SH-SY5Y (cell line): ENCODE measurements around the gene RBCK1.

Experiments used
- GATA2 ChIP-seq: IDR thresholded peaks from 2 replicates; pipeline ENCODE4 v1.6.1; 2011; ENCODE audit warnings: mild to moderate bottlenecking, low read depth, low read length
- GATA3 ChIP-seq: IDR thresholded peaks from 2 replicates; pipeline ENCODE4 v1.6.1; 2011; ENCODE audit warnings: low read depth, mild to moderate bottlenecking, low read length, moderate library complexity

DNA sequence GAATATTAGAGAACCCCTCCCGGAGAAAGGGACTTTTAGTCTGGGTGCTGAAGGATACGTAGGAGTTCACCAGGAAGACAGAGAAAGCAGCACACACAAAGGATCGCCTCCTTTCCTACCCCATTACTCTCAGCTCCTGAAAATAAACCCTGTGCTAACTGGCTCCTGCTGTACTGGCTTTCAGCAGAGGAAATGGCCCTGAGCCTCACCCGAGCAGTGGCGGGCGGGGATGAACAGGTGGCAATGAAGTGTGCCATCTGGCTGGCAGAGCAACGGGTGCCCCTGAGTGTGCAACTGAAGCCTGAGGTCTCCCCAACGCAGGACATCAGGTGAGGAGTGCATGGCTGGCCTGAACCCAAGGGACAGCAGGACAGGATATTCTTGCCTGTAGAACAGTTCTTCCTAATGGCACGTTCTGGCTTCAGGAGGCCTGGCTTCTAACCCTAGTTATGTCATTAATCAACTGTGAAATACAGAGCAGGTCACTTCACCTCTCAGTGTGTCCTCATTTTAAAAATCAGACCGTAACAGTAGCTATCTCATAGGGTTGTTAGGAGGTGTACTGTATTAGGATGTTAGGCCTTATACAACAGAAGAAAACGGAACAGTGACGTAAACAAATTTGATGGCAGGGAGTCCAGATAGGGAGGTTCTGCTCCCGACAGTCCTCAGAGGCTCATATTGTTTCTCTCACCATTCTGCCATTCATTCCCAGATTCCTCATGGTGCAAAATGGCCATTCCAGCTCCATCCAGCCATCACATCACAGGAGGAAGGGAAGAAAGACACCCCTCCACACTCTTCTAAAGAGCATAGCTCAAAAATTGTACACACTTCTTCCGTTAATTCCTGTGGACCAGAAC, 1.8 kb downstream of the RBCK1 start:
- no peak for TF ChIP-seq GATA2
- no peak for TF ChIP-seq GATA3
